Erythroblast (primary cell): ENCODE data around the gene OXSR1.

Experiments
- GATA1 ChIP-seq: IDR thresholded peaks from 2 replicates; pipeline ENCODE4 v1.6.1; 2011; ENCODE audit warnings: low read depth, mild to moderate bottlenecking, control low read depth, low read length, moderate library complexity
- POLR2A ChIP-seq: IDR thresholded peaks from 2 replicates; pipeline ENCODE4 v1.6.1; 2011; ENCODE audit warnings: mild to moderate bottlenecking, low read length

- no peak for TF ChIP-seq POLR2A
- no peak for TF ChIP-seq GATA1
Measured at GRCh38 chr3:38250198-38250597, 84.9 kb downstream of the OXSR1 start.
